ENCODE results near the gene ABHD15.

Gene ABHD15

GRCh38 chr17:29594519-29595090 lies 27.8 kb upstream of the ABHD15 start:
- Histone ChIP-seq H3K4me3 (ENCODE audit: insufficient read depth, low read depth, low read length) (no peak overlapping the region), H3K36me3 (ENCODE audit: control insufficient read depth, insufficient read depth, low read length) (no peaks in the 10 kb centered on the region), H3K27me3 (ENCODE audit: control insufficient read depth, insufficient read depth, low read length, poor library complexity, severe bottlenecking) (peaks cover 16% of the 10 kb centered on the region), H3K4me1 (ENCODE audit: control insufficient read depth, insufficient read depth, low read length) (peaks cover 63% of the 10 kb centered on the region), H3K27ac (ENCODE audit: insufficient read depth, low read depth, low read length, poor library complexity, severe bottlenecking) (no peak overlapping the region), H3K9me3 (ENCODE audit: control insufficient read depth, low read length) (no peaks in the 10 kb centered on the region)
- 89 to 90% methylated on average over 11 of the region's 11 CpGs for WGBS, 2 experiments

- peaks cover 63% of the 10 kb centered on the region for H3K4me1 ChIP-seq (ENCODE audit: control insufficient read depth, insufficient read depth, low read length)
- H3K27ac ChIP-seq (ENCODE audit: insufficient read depth, low read depth, low read length, poor library complexity, severe bottlenecking) = no peak overlapping the region
- 2% methylated on average over 64 of the region's 64 CpGs for WGBS, 2 experiments
Observed at GRCh38 chr17:29593591-29594518, 27.0 kb upstream of the ABHD15 start.

GRCh38 chr17:29592850-29593551 lies 26.2 kb upstream of the ABHD15 start, which contains the start of gene ANKRD13B:
ANKRD13B (plus strand) TSS chr17:29593132; CDS start chr17:29593622, 490 bp downstream.
- H3K36me3 ChIP-seq (ENCODE audit: control insufficient read depth, insufficient read depth, low read length) = no peaks in the 10 kb centered on the region
- H3K4me3 ChIP-seq (ENCODE audit: insufficient read depth, low read depth, low read length) = peak within 1 kb of the TSS; percentile 56
- H3K4me1 ChIP-seq (ENCODE audit: control insufficient read depth, insufficient read depth, low read length) = peaks cover 66% of the 10 kb centered on the region
- peak within 1 kb of the TSS; percentile 74 for H3K27ac ChIP-seq (ENCODE audit: insufficient read depth, low read depth, low read length, poor library complexity, severe bottlenecking)
- no peaks in the 10 kb centered on the region for H3K9me3 ChIP-seq (ENCODE audit: control insufficient read depth, low read length)
- peaks cover 16% of the 10 kb centered on the region for H3K27me3 ChIP-seq (ENCODE audit: control insufficient read depth, insufficient read depth, low read length, poor library complexity, severe bottlenecking)
- WGBS, 2 experiments = 1% methylated on average over 96 of the region's 96 CpGs

More at GRCh38 chr17:29593591-29594518, 27.0 kb upstream of the ABHD15 start:
- Histone ChIP-seq H3K27me3 (ENCODE audit: control insufficient read depth, insufficient read depth, low read length, poor library complexity, severe bottlenecking) (peaks cover 16% of the 10 kb centered on the region), H3K9me3 (ENCODE audit: control insufficient read depth, low read length) (no peaks in the 10 kb centered on the region), H3K4me3 (ENCODE audit: insufficient read depth, low read depth, low read length) (peak overlapping the region; percentile 56), H3K36me3 (ENCODE audit: control insufficient read depth, insufficient read depth, low read length) (no peaks in the 10 kb centered on the region)

GRCh38 chr17:29591737-29592608 lies 25.1 kb upstream of the ABHD15 start:
- Histone ChIP-seq H3K27me3 (ENCODE audit: control insufficient read depth, insufficient read depth, low read length, poor library complexity, severe bottlenecking) (peaks cover 16% of the 10 kb centered on the region), H3K9me3 (ENCODE audit: control insufficient read depth, low read length) (no peaks in the 10 kb centered on the region), H3K27ac (ENCODE audit: insufficient read depth, low read depth, low read length, poor library complexity, severe bottlenecking) (peak overlapping the region; percentile 74), H3K4me3 (ENCODE audit: insufficient read depth, low read depth, low read length) (peak overlapping the region; percentile 42), H3K4me1 (ENCODE audit: control insufficient read depth, insufficient read depth, low read length) (peaks cover 66% of the 10 kb centered on the region), H3K36me3 (ENCODE audit: control insufficient read depth, insufficient read depth, low read length) (no peaks in the 10 kb centered on the region)
- WGBS, 2 experiments = 5 to 6% methylated on average over 25 of the region's 25 CpGs

- no peaks in the 10 kb centered on the region for H3K9me3 ChIP-seq (ENCODE audit: control insufficient read depth, low read length)
- no peak overlapping the region for H3K27ac ChIP-seq (ENCODE audit: insufficient read depth, low read depth, low read length, poor library complexity, severe bottlenecking)
- H3K27me3 ChIP-seq (ENCODE audit: control insufficient read depth, insufficient read depth, low read length, poor library complexity, severe bottlenecking) = peaks cover 16% of the 10 kb centered on the region
- H3K4me3 ChIP-seq (ENCODE audit: insufficient read depth, low read depth, low read length) = peak overlapping the region; percentile 42
- no peaks in the 10 kb centered on the region for H3K36me3 ChIP-seq (ENCODE audit: control insufficient read depth, insufficient read depth, low read length)
- peaks cover 61% of the 10 kb centered on the region for H3K4me1 ChIP-seq (ENCODE audit: control insufficient read depth, insufficient read depth, low read length)
- 0 to 1% methylated on average over 31 of the region's 31 CpGs for WGBS, 2 experiments
Observed at GRCh38 chr17:29591146-29591736, 24.4 kb upstream of the ABHD15 start.

- WGBS, 2 experiments = 23 to 27% methylated on average over 30 of the region's 30 CpGs
- Histone ChIP-seq H3K9me3 (ENCODE audit: control insufficient read depth, low read length) (no peaks in the 10 kb centered on the region), H3K4me1 (ENCODE audit: control insufficient read depth, insufficient read depth, low read length) (peaks cover 58% of the 10 kb centered on the region), H3K4me3 (ENCODE audit: insufficient read depth, low read depth, low read length) (peak overlapping the region; percentile 42), H3K36me3 (ENCODE audit: control insufficient read depth, insufficient read depth, low read length) (no peaks in the 10 kb centered on the region), H3K27ac (ENCODE audit: insufficient read depth, low read depth, low read length, poor library complexity, severe bottlenecking) (no peak overlapping the region), H3K27me3 (ENCODE audit: control insufficient read depth, insufficient read depth, low read length, poor library complexity, severe bottlenecking) (peaks cover 16% of the 10 kb centered on the region)
Observed at GRCh38 chr17:29590411-29591145, 23.7 kb upstream of the ABHD15 start.

- no peaks in the 10 kb centered on the region for H3K9me3 ChIP-seq (ENCODE audit: control insufficient read depth, low read length)
- H3K27ac ChIP-seq (ENCODE audit: insufficient read depth, low read depth, low read length, poor library complexity, severe bottlenecking) = no peak within 1 kb of the TSS
- H3K36me3 ChIP-seq (ENCODE audit: control insufficient read depth, insufficient read depth, low read length) = no peaks in the 10 kb centered on the region
- peak within 1 kb of the TSS; percentile 88 for H3K4me3 ChIP-seq (ENCODE audit: insufficient read depth, low read depth, low read length)
- H3K27me3 ChIP-seq (ENCODE audit: control insufficient read depth, insufficient read depth, low read length, poor library complexity, severe bottlenecking) = peaks cover 16% of the 10 kb centered on the region
- 9% methylated on average over 70 of the region's 70 CpGs for WGBS, 2 experiments
- H3K4me1 ChIP-seq (ENCODE audit: control insufficient read depth, insufficient read depth, low read length) = peaks cover 58% of the 10 kb centered on the region
Observed at GRCh38 chr17:29589524-29590410, 22.9 kb upstream of the ABHD15 start, which contains the start of gene GIT1. GIT1 (minus strand) TSS chr17:29589648; CDS start chr17:29589378, 270 bp downstream.

- peaks cover 56% of the 10 kb centered on the region for H3K4me1 ChIP-seq (ENCODE audit: control insufficient read depth, insufficient read depth, low read length)
- 1% methylated on average over 72 of the region's 72 CpGs for WGBS, 2 experiments
Observed at GRCh38 chr17:29588562-29589411, 21.9 kb upstream of the ABHD15 start.

More at GRCh38 chr17:29588562-29589411, 21.9 kb upstream of the ABHD15 start:
- H3K9me3 ChIP-seq (ENCODE audit: control insufficient read depth, low read length) = no peaks in the 10 kb centered on the region
- no peaks in the 10 kb centered on the region for H3K36me3 ChIP-seq (ENCODE audit: control insufficient read depth, insufficient read depth, low read length)
- peaks cover 13% of the 10 kb centered on the region for H3K27me3 ChIP-seq (ENCODE audit: control insufficient read depth, insufficient read depth, low read length, poor library complexity, severe bottlenecking)
- peak overlapping the region; percentile 88 for H3K4me3 ChIP-seq (ENCODE audit: insufficient read depth, low read depth, low read length)
- no peak overlapping the region for H3K27ac ChIP-seq (ENCODE audit: insufficient read depth, low read depth, low read length, poor library complexity, severe bottlenecking)

Data from ectodermal cell (in vitro differentiated cells).